ENCODE measurements around the gene MYNN. TPM values are rescaled to one million over a fixed set of nuclear protein-coding genes. Genes with fewer than 3 reads are reported as not detected.

The MYNN gene
- total and polyA plus RNA-seq, 9 of the 15 experiments (the other 6 are each of a cell fraction or from before 2014, with no cell fraction given): 10.4 to 35.7 (median 21.3) TPM

- no peaks in the 10 kb centered on the region for H3K36me3 ChIP-seq (ENCODE audit: control insufficient read depth, insufficient read depth, low read length)
- H3K79me2 ChIP-seq (ENCODE audit: control insufficient read depth, insufficient read depth, low read length): no peaks in the 10 kb centered on the region
- H2AFZ ChIP-seq (ENCODE audit: low read depth, low read length): peak overlapping the region; percentile 62; the same call in 1 of the 2 replicates
- H3K4me2 ChIP-seq (ENCODE audit: insufficient read depth, low read length): no peak overlapping the region
- H3K4me1 ChIP-seq (replicated peaks in 1 of 2; ENCODE audit: control insufficient read depth in 2 of 2, insufficient read depth in 2 of 2, low read length in 2 of 2): no peaks in the 10 kb centered on the region; a peak in 1 of 5 replicates
- H3K9me1 ChIP-seq (ENCODE audit: control insufficient read depth, insufficient read depth, low read length): no peaks in the 10 kb centered on the region
- POLR2A ChIA-PET: interaction anchor here (0.6 to 1.1 kb wide), 5 partner anchors 12 to 413 kb away, joined by 3 to 4 read pairs (median 3); partner anchors contain the start of gene PRKCI
- DNase-seq (ENCODE audit: extremely low read depth in 1 of 4, low spot score in 3 of 4) (no peak), FAIRE-seq (no peak), ATAC-seq (no peak)
- CTCF ChIA-PET (ENCODE audit: low intra/inter-chr PET ratio): no interaction called here
- H3K9me3 ChIP-seq (replicated peaks; ENCODE audit: control insufficient read depth, insufficient read depth, low read depth, low read length): no peaks in the 10 kb centered on the region; the same call in 1 of the 2 replicates
- no peaks in the 10 kb centered on the region for H3K27me3 ChIP-seq (ENCODE audit: control insufficient read depth in 2 of 2, insufficient read depth in 2 of 2, low read length in 2 of 2)
- no peak overlapping the region for H3K9ac ChIP-seq (ENCODE audit: insufficient read depth in 1 of 2, low read depth in 2 of 2, low read length in 2 of 2)
- BruUV-seq (replicated peaks): no TSS peak
- WGBS (ENCODE audit: insufficient coverage, low coverage, missing lambda C conversion rate): 0% methylated on average over 2 of the region's 2 CpGs
- in situ Hi-C loops (cut with MboI) (no loop called here), intact Hi-C loops (cut with micrococcal nuclease) (no loop called here)
- no peaks in the 10 kb centered on the region for H4K20me1 ChIP-seq (replicated peaks; ENCODE audit: control insufficient read depth, insufficient read depth, low read length)
- no peak overlapping the region for H3K4me3 ChIP-seq
- TF ChIP-seq SPI1 (IDR thresholded peaks at IDR 0.05; ENCODE audit: borderline replicate concordance, low read depth, low read length) (peak; percentile 68; the same call in 1 of the 2 replicates), LEF1 (IDR thresholded peaks at IDR 0.05) (no peak)
- H3K27ac ChIP-seq (ENCODE audit: extremely low read depth, low read depth, low read length): no peak overlapping the region
Measured at GRCh38 chr3:169809230-169809795, 36.1 kb downstream of the MYNN start.

- no peak for FAIRE-seq
- 81% methylated on average over 23 of the region's 29 CpGs for WGBS (ENCODE audit: insufficient coverage, low coverage, missing lambda C conversion rate)
- ATAC-seq: no peak
- Histone ChIP-seq H3K79me2 (ENCODE audit: control insufficient read depth, insufficient read depth, low read length) (no peaks in the 10 kb centered on the region), H3K4me1 (replicated peaks in 1 of 2; ENCODE audit: control insufficient read depth in 2 of 2, insufficient read depth in 2 of 2, low read length in 2 of 2) (no peaks in the 10 kb centered on the region; a peak in 1 of 5 replicates), H3K4me3 (no peak overlapping the region), H3K9me3 (replicated peaks; ENCODE audit: control insufficient read depth, insufficient read depth, low read depth, low read length) (peaks cover 3% of the 10 kb centered on the region), H2AFZ (ENCODE audit: low read depth, low read length) (no peak overlapping the region), H3K9ac (ENCODE audit: insufficient read depth in 1 of 2, low read depth in 2 of 2, low read length in 2 of 2) (no peak overlapping the region), H3K9me1 (ENCODE audit: control insufficient read depth, insufficient read depth, low read length) (no peaks in the 10 kb centered on the region), H3K4me2 (ENCODE audit: insufficient read depth, low read length) (no peak overlapping the region), H3K27ac (ENCODE audit: extremely low read depth, low read depth, low read length) (no peak overlapping the region), H4K20me1 (replicated peaks; ENCODE audit: control insufficient read depth, insufficient read depth, low read length) (no peaks in the 10 kb centered on the region), H3K36me3 (ENCODE audit: control insufficient read depth, insufficient read depth, low read length) (no peaks in the 10 kb centered on the region), H3K27me3 (ENCODE audit: control insufficient read depth in 2 of 2, insufficient read depth in 2 of 2, low read length in 2 of 2) (no peaks in the 10 kb centered on the region)
- BruUV-seq (replicated peaks): no TSS peak
- no peak for DNase-seq (ENCODE audit: extremely low read depth in 1 of 4, low spot score in 3 of 4)
- TF ChIP-seq ZBTB7A (IDR thresholded peaks at IDR 0.05; ENCODE audit: borderline replicate concordance, control insufficient read depth, low read depth, low read length) (0 out of 2 replicates have a peak, but pooled peaks have one; percentile 19), SIN3B (IDR thresholded peaks at IDR 0.05; ENCODE audit: low read depth) (no peak)
- ChIA-PET POLR2A (interaction anchor here (0.6 kb wide), 1 partner anchor 369 kb away, joined by 5 read pairs; the partner anchor contains the start of gene PHC3), CTCF (ENCODE audit: low intra/inter-chr PET ratio) (no interaction called here)
- intact Hi-C loops (cut with micrococcal nuclease): no loop called here
- in situ Hi-C loops (cut with MboI): no loop called here
Measured at GRCh38 chr3:169811631-169812331, 38.6 kb downstream of the MYNN start.

All from K562 (cell line).